H1 (cell line): ENCODE measurements around the gene RAD23B.

Experiments
- BRCA1 ChIP-seq: IDR thresholded peaks from 2 replicates; pipeline ENCODE4 v1.6.1; 2012; ENCODE audit warnings: low read depth, low read length, improper control_type of control experiment
- CEBPB ChIP-seq: IDR thresholded peaks from 2 replicates; pipeline ENCODE4 v1.6.1; 2012; ENCODE audit warnings: low read depth, low read length
- CTCF ChIP-seq, 3 experiments: IDR thresholded peaks; 1 replicate in 2 of 3; 2 replicates in 1 of 3; pipeline versions ENCODE4 v1.5.1 to v1.6.1; 2011; ENCODE audit warnings: low read length in 3 of 3, mild to moderate bottlenecking in 3 of 3, inconsistent platforms in 2 of 3, low read depth in 1 of 3, moderate library complexity in 1 of 3; ENCODE audit not compliant: insufficient read depth in 1 of 3; ENCODE audit errors: control extremely low read depth in 1 of 3
- EP300 ChIP-seq, 2 experiments: IDR thresholded peaks; 1 replicate in 1 of 2; 2 replicates in 1 of 2; pipeline ENCODE4 v1.6.1; 2011 to 2012; ENCODE audit warnings: low read depth in 2 of 2, low read length in 2 of 2, mild to moderate bottlenecking in 2 of 2, borderline replicate concordance in 1 of 2, inconsistent platforms in 1 of 2, moderate library complexity in 1 of 2
- POLR2A ChIP-seq, 2 experiments: IDR thresholded peaks; 1 replicate in 1 of 2; 2 replicates in 1 of 2; pipeline ENCODE4 v1.6.1; 2011; ENCODE audit warnings: low read depth in 2 of 2, low read length in 2 of 2, mild to moderate bottlenecking in 2 of 2; ENCODE audit errors: control extremely low read depth in 1 of 2
- SIN3A ChIP-seq, 2 experiments: IDR thresholded peaks in 1 of 2; conservative IDR thresholded peaks in 1 of 2; 2 replicates each; pipeline ENCODE4 v1.6.1; 2011 to 2012; ENCODE audit warnings: low read length in 2 of 2, improper control_type of control experiment in 1 of 2, low read depth in 1 of 2, mild to moderate bottlenecking in 1 of 2

DNA sequence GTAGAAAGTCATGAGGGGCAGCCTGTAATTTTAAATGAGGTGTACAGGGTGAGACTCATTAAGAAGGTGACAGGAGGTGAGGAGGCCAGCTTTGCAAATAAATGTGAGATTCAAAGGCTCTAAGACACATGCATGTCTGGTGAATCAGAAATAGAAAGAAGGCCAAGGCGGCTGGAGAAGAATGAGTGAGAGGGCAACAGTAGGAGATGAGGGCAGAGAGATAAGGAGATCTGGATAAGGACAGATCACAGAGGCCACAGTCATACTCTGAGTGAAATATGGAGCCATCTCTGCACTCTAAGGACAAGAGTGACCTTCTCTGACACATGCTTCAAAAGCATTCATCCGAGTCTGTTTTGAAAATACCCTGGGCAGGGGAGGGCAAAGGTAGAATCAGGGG, 90.7 kb downstream of the RAD23B start:
- TF ChIP-seq SIN3A (conservative IDR thresholded peaks at IDR 0.05 in 1 of 2, IDR thresholded peaks at IDR 0.05 in 1 of 2; ENCODE audit: low read depth in 1 of 2, low read length in 2 of 2) (no peak), POLR2A (IDR thresholded peaks at IDR 0.05; ENCODE audit: control extremely low read depth in 1 of 2, low read depth in 2 of 2, low read length in 2 of 2) (no peak), EP300 (IDR thresholded peaks at IDR 0.05; ENCODE audit: borderline replicate concordance in 1 of 2, low read depth in 2 of 2, low read length in 2 of 2) (no peak), CTCF (IDR thresholded peaks at IDR 0.05; ENCODE audit: control extremely low read depth in 1 of 3, insufficient read depth in 1 of 3, low read depth in 1 of 3, low read length in 3 of 3) (no peak), BRCA1 (no peak), CEBPB (no peak)
